Pulmonary artery endothelial cell (primary cell): ENCODE data around the gene MYB. TPM values are rescaled to one million over a fixed set of nuclear protein-coding genes. Genes with fewer than 3 reads are reported as not detected.
"Not testable (repeated sequence)": the region's sequence is repeated elsewhere in the genome, so short reads cannot be mapped to it uniquely, and the experiment has no call there.

Experiments used
- DNase-seq: peaks from one replicate; pipeline ENCODE4 v3.0.0-alpha.2; 2011; ENCODE audit warnings: low read depth, low spot score
- total RNA-seq: library from RNA; depleted of rRNA; stranded (reverse); fragments of >200 nt; gene quantifications from 2 replicates; pipeline ENCODE4 v1.2.3, GENCODE V29; 2014

Gene MYB
- total RNA-seq, 1 donor from 2014 or later = 0.13 TPM

DNA sequence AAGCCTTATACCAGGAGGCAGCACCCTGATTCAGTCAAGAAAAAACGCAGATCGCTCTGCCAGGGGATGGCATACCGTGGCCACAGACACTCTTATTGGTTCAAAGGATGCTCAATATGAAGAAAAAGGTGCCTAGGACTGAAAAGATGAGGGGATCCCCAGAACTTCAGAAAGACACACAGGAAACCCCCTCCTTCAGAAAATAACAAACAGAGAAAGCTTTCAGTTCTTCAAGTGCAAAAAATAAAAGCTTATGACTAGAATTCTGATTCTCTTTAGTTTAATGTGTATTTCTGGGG is 17.7 kb upstream of the MYB start:
- DNase-seq = no peak

DNA sequence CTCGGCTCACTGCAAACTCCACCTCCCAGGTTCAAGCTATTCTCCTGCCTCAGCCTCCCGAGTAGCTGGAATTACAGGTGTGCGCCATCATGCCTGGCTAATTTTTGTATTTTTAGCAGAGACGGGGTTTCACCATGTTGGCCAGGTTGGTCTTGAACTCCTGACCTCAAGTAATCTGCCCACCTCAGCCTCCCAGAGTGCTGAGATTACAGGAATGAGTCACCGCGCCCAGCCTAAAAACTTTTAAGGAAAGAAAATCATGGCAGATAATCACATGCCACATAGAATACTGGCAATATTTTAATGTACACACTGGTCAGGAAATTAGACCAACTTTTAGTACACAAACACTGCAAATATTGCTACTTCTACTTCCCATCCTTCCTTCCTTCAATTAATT is 16.7 kb upstream of the MYB start:
- DNase-seq = not testable (repeated sequence)

DNA sequence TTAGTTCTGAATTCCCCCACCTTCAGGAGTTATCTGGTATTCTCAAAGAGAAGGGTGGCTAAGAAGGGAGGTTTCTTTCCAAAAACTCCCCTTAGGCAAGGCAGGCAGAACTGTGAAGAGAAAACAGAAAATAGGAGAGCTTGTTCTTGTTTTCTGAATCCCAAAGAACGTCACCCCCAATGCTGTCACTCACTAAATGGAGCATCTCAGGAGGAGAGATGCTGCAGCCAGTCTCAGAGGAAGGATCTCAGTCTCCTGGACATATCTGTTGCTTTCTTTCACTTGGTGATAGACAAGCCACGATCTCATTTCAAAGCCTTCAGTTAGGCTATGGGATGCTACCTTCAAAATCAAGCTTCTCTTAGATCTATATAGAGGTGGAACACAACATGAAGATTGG is 16.1 kb upstream of the MYB start:
- DNase-seq = no peak

DNA sequence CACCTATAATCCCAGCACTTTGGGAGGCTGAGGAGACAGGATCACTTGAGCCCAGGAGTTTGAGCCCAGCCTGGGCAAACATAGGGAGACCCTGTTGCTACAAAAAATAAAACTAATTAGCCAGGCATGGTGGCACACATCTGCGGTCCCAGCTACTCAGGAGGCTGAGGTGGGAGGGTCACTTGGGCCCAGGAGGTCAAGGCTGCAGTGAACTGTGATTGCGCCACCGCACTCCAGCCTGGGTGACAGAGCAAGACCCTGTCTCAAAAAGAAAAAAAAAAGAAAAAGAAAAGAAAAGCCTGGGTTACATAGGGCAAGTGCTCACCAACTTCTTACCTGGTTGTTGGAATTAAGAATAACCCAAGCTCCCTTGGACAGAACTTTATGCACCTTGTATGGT is 14.6 kb upstream of the MYB start:
- DNase-seq = no peak

DNA sequence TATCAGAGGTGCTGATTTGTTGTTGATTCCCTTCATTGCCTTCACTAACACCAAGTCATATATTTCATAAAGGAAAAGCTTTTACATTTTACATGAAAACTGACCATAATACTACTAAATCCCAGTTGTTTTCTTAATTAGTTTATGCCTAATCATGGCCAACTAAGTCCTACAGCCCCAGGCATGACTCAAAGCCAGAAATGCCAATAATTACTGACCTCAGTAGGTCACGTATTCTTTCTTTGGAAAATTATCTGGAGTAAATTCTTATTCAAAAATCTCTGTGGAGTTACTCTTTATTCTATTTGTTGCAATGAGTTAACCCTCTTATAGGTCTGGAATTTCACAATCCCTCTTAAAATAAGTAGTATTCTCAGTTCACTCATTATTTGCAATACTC is 13.5 kb upstream of the MYB start:
- DNase-seq = no peak

DNA sequence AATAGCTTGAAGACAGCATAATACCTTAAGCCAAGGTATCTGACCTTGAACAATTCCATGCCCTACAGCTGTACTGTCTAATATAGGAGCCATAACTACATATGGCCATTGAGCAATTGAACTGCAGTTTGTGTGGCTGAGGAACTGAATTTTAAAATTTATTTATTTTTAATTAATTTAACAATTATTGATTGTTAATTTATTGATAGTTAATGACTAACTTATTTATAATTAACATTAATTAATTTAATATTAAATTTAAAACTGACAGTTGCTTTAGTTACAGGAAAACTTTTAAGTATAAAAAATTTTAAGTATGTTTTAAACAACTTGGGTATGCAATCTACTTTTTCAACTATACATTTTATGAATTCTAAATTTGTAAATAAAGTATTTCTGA is 12.3 kb upstream of the MYB start:
- no peak for DNase-seq

DNA sequence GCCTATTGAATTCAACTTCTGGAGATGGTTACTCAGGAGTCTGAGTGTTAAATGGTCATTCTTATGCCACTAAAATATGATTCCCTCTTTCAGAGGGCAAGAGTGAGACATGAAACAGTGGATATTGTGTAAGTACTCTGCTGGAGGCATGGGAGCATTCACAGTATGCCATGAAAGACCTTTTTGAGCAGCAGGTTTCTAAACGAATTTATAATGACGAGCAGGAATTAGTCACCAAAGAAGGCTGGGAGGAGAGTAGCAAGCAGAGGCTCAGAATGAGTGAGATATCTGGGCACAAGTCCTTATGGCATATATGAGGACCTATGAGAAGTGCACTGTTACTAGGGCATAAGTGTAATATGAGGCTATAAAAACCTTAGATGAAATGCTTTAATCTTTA is 10.9 kb upstream of the MYB start:
- no peak for DNase-seq

DNA sequence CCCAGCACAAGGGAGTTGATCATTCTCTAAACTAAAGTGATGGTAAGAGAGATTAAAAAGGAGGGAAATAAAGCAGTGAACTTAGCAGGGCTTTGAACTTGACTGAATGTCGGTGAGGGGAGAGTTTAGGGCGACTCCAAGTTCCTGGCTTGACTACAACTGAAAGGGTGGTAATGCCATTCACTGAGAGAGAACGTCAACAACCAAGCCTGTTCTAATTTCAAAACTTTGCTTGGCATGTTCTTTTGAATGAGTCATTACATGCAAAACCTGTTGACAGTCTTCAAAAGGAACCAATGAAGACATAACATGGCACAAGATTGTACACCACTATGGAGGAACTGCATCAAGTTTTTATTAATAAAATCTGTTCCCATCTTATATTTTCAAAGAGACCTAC is 10.3 kb upstream of the MYB start:
- DNase-seq = no peak

DNA sequence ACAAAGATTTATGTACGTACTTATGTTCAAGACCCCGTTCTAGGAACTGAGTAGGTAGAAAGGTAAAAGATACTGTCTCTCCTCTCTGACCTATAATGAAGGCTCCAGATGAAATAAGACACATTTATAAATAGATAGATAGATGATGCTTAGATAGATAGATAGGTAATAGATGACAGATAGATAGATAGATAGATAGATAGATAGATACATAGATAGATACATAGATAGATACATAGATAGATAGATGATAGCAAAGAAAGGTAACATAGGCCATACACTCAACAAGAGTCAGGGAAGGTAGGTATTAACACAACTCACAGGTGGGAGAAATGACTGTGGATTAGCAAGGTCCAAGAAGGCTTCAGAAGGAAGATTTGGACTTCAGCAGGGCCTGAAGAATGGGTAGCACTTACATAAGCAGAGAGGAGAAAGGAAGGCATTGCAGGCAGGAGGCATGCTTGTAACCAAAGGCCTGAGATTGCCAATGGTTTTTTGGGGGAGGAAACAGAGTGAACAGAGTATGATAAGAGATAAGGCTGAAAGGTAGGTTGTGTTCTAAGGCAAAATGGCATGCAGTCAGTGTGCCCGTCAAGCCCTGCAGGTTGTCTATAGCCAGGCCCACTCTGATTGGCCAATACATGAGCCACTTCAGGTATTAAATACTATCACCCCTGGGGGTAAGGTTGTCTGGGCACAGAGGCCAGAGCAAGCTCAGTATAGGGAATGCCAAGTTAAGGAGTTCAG is 7.7 kb upstream of the MYB start:
- no peak for DNase-seq

DNA sequence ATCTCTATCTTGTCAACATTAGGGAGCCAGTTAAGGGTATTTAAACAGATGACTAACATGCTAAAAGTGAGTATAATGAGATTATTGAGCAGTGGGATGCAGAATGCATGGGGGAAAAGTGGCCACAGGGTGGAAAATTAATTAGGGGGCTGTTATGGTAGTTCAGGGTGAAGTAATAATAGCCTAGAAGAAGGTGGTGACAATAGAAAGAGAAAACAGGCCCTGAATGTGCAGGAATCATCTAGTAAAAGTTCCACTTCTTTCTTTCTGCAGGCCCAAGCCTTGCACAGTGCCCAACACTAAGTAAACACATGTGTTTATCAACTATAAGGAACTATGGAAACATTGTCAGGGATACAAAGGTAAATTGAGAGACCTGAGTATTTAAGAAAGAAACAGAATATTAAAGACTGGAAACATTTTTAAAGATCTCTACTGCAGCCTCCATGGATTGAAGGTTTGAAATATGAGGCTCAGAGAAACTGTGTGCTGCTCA is 7.1 kb upstream of the MYB start:
- no peak for DNase-seq

DNA sequence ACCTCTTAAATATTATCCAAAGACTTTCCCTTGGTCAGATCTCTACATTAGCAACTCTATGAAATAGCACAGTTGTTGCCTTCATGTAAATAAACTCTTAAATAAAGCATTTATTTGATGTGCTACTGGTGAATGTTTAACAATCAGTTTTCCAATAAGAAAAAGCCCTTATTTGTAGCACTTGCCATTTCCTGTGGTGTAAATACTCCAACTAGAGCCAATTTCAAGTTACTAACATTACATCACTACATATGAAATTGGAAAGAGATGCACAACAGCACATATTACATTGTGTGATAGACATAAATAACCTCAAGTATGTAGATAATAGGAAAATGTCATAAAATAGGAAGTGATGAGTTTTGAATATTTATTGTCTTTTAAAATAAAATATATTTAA is 5.0 kb upstream of the MYB start:
- no peak for DNase-seq

DNA sequence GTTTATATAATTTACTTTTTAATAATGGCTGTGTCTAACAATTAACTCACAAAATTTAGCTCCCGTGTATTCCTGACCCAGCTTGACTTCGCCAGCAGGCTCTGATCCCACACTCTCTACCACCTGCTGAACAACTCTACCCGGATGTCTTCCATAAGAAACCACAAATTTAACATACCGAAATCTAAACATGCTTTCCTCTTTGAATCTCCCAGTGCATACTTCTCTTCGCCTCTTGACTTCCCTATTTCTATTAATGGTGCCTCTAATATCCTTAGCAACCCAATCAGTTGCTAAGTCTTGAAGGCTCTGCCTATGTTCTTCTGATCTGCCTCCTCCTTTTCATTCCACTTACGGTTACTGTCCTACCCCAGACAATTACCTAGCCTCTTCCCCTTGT is 4.6 kb upstream of the MYB start:
- DNase-seq = no peak

DNA sequence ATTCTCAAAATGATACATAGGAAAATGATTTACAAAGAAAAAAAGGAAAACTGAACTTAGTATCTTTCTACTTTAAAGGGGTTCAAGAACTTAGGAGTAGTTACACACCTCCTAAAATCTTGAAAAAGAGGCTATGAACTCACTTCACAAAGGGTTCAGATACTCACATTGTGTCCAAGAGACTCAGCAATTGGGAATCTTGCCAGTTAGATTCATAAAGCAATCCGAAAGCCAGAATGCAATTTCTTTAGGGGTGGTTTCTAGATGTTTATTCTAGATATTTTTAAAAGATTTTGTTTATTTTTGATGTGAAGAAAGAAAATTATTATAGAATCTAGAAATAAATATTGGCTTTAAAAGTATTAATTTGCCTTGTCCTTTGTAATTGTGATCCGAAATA is 1.7 kb upstream of the MYB start:
- DNase-seq = no peak

DNA sequence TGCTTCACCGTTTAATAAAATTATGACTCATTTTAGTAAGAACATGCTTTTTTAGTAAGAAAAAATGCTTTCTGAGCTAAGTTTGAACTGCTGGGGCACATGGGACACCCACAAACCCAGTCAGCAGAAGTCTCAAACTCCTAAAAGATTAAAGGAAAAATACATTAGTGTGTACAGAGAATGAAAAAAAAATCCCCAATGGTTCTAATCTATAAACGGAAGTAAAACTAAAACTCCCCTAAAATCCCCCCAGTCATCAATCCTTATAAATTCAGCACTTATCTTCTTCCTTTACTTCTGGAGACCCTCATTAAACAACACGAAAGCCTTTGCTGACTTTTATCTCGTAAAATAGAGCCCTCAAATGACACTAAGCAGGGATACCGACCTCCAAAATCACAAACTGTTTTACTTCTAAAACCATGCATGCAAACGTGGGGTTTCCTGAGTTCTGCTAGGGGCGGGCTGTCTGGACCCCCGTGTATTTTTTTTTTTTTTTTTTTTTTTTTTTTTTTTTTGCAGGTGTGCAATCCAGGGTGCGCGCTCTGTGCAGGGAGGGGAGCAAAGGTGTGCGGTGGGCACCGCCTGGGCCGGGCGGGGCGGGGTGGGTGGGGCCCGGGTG is 1.1 kb upstream of the MYB start:
- no peak for DNase-seq

DNA sequence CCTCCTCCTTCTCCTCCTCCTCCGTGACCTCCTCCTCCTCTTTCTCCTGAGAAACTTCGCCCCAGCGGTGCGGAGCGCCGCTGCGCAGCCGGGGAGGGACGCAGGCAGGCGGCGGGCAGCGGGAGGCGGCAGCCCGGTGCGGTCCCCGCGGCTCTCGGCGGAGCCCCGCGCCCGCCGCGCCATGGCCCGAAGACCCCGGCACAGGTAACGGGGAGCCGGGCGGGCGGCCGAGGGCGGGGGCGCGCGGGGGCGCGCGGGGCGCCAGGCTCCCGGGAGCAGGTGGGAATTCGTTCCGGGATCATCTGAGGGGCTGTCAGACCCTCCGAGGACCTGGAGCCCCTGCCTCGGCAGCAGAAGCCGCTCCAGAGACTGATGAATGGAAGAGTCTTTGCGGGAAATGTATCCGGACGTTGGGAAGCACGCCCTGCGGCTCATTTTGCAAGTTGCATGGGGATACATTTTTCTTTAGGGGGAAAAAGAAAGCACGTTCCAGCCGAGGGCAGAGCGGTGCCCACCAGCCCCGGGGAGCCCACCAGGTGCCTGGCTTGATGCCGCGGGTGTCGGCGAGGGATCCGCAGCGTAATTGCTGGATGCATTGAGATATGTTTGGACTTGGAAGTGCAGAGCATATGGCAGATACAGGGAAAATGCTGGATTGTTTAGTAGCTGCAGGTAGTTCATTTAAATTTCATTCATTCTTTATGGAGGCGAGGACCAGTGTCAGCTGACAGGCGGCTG is 394 bp downstream of the MYB start:
- no peak for DNase-seq

DNA sequence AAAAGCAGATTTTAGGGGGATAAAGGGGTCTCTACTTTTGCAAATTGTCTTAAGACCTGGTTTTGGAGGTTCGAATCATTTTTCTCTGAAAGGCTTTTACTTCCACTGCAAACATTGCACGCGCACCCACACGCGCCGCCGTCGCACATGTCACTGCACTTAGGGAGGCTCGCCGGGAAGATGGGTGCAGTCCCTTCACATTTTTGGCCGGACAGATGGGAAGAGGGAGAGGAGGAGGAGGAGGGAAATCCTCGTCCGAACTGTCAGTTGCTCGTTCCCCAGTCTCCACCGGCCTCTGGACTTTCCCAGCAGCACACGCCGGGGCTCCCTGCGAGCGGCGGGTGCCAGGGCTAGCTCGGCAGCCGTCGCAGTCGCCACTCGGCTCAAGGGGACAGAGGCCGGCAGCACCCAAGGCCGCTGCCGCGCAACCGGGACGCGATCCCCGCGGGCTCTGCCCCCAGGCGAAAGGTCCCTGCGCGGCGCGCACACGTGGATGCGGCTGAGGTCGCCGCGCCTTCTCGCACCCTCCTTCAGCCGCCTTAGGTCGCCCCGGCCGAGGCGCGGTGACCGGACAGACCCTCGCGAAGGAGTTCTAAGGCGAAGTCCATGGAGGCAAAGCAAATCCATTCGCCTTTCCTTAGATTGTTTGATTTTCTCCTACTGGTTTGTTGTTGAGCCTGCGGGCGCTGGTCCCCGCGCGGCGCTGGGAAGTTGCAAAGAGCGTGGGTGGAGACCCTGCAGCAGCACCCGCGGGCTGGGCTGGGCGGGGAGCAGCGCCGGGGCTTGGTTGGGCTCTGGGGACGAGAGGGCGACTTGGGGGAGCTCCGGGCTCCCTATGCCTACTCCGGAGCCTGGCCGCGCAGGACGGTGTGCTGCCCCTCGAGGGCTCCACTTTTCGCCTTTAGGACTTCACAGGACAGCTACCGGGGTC is 1.2 kb downstream of the MYB start:
- DNase-seq = no peak

DNA sequence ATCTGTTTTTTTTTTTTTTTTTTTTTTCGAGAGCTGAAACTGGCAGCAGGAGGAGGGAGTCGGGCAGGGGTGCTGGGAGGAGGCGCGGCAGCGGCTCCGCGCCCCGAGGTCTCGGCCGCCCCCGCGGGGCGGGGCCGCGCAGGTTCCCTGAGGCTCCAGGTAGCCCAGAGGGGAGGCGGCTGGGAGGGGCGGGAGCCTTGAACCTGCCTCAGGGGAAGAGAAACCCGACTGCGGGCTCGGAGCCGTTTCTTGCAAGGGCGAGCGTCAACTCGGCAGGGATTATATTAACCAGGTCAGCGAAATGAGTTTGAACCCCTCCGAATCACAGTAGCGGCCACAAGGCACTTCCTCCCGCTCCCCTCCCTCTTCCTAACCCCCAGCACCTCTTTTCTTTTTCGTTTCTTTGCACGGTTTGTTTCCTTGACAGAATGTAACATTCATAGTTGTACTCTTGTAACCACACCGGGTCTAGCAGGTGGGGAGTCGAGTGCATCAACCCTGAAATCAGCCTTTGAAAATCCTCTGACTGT is 2.0 kb downstream of the MYB start:
- no peak for DNase-seq

DNA sequence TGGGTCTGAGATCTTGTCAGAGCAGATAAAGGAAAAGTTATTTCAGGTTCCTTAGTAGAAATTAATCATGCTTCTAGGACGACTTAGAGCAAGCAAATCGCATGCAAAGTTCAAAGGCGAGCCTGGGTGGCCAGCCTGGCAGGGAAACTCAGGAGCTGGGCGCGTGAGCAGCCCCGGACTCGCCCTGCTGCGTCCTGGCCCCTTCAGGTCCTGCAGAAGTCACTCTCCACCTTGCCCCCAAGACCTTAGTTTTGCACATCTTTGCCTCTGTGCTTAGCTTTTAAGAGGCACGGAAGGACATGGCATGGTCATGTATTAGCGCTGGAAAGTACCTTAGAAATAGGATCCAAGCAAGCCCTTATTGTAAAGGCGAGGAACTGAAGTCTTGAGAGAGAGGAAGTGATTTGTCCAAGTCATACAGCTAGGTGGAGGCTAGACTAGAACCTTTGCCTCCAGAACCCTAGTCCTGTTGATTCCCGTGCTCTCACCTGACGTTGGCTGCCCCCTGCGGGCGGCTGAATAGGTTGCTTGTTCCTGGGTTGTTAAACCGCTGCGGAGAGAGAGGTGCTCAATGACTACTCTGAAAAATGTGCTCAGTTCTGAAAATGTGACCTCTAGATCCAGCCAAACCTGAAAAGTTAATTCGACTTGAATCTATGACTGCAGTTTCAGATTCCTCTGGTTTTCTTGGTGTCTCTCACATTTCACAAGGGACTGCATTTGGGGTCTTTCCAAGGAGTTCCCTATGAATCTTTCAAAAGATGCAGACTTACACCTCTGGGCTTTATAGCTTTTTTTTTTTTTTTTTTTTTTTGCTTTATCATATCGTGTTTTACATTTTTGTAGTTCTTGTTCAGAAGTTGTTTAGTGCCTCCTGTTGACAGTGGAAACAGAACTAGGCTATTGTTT is 2.7 kb downstream of the MYB start:
- DNase-seq = no peak

DNA sequence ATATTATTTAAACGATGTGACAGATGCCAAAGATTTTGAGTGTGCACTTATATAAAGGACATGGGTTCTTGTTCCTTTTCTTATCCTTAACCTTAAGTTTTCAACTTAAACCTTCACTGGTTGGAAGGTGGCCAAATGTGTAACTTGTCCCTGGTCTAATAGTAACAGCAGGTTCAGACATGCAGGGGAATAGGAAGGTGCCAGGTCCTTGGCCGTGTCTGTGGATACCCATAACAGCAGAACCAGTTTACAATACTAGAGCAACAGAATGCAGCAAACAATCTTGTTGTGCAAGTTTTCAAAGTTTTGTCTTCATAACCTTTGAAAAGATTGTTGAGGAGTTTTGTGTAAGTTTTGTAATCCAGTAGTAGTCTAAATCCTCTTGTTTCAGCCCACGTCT is 4.4 kb downstream of the MYB start:
- no peak for DNase-seq

DNA sequence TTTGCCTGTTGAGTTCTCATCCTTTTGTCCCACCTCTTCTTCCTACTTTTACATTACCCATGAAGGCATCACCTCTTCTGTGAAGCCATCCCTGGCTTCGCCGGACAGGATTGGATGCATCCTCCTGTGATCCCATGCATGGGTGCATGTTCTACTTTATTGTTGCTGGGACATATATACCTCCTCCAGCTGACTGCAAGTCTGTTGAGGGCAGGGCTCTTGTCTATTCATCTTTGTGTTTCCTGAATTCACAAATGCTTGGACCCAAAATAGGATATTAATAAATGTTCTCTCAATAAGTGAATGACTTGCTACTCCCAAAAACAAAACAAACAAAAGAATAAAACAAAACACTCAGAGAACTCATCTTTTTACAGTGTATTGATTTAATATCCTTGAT is 5.1 kb downstream of the MYB start:
- DNase-seq = no peak
